AG09309 (cell line): ENCODE measurements around the gene TAF3.

Experiments used
- DNase-seq: peaks from one replicate; pipeline ENCODE4 v3.0.0-alpha.2; 2010; ENCODE audit warnings: low read depth
- H3K4me3 ChIP-seq: 2 replicates; pipeline ENCODE4 v1.5.1; 2011; ENCODE audit warnings: mild to moderate bottlenecking, low read depth, low read length, moderate library complexity; ENCODE audit not compliant: control insufficient read depth
- TF ChIP-seq, protein P1 (sequence below): IDR thresholded peaks from 2 replicates; pipeline ENCODE4 v1.5.1; 2011; ENCODE audit warnings: mild to moderate bottlenecking, low read depth, low read length, inconsistent platforms; ENCODE audit not compliant: insufficient read depth, control insufficient read depth; ENCODE audit errors: missing control alignments

TAF3 gene

GRCh38 chr10:7889947-7890542 lies 71.7 kb downstream of the TAF3 start:
- TF ChIP-seq, protein P1, sequence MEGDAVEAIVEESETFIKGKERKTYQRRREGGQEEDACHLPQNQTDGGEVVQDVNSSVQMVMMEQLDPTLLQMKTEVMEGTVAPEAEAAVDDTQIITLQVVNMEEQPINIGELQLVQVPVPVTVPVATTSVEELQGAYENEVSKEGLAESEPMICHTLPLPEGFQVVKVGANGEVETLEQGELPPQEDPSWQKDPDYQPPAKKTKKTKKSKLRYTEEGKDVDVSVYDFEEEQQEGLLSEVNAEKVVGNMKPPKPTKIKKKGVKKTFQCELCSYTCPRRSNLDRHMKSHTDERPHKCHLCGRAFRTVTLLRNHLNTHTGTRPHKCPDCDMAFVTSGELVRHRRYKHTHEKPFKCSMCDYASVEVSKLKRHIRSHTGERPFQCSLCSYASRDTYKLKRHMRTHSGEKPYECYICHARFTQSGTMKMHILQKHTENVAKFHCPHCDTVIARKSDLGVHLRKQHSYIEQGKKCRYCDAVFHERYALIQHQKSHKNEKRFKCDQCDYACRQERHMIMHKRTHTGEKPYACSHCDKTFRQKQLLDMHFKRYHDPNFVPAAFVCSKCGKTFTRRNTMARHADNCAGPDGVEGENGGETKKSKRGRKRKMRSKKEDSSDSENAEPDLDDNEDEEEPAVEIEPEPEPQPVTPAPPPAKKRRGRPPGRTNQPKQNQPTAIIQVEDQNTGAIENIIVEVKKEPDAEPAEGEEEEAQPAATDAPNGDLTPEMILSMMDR, result no peak
- no peak overlapping the region for H3K4me3 ChIP-seq
- no peak for DNase-seq

DNA sequence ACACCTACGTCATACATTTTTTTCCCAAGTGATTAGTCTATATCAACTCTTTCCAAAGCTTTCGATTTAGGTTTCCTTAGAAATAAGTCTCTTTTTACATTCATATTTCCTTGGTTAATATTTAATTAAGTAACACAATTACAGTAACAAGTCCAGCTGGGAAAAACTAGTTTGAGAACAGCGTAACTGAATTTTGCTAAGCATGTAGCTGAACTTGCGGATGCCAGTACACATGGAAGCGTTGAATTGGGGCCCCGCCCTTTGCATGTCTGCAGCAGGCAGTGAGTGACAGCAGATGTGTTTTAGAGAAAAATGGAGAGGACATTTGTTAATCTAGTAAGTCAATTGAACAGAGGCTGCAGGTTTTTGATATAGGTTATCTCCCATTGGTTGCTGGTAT lies 72.5 kb downstream of the TAF3 start:
- TF ChIP-seq, protein P1, result no peak
- DNase-seq, result no peak

GRCh38 chr10:7891634-7892033 lies 73.3 kb downstream of the TAF3 start:
- TF ChIP-seq, protein P1, result no peak
- DNase-seq, result no peak
- H3K4me3 ChIP-seq, result no peak overlapping the region

More for the DNA sequence above, 72.5 kb downstream of the TAF3 start:
- H3K4me3 ChIP-seq, result no peak overlapping the region

DNA sequence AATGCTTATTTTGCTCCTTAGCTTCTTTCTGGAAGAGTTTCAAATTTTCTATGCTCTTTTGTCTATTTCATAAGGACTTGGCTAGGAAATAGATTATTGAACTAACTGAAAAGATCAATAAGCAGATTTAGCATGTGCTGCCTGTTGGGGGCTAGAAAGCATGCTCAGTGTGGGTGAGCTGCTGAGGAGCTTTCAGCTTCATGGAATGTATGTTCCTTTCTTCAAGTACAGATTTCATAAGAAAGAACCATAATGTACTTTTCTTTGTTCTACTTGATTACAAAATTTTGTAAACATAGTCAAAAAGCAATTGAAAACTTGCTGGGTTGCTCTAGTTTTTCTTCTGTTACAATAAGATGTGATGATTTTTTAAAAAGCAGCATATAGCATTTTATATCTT lies 73.8 kb downstream of the TAF3 start:
- DNase-seq, result no peak
- no peak overlapping the region for H3K4me3 ChIP-seq
- TF ChIP-seq, protein P1, result no peak

GRCh38 chr10:7895699-7896090 lies 77.4 kb downstream of the TAF3 start:
- TF ChIP-seq, protein P1, result no peak
- no peak for DNase-seq
- H3K4me3 ChIP-seq, result no peak overlapping the region

DNA sequence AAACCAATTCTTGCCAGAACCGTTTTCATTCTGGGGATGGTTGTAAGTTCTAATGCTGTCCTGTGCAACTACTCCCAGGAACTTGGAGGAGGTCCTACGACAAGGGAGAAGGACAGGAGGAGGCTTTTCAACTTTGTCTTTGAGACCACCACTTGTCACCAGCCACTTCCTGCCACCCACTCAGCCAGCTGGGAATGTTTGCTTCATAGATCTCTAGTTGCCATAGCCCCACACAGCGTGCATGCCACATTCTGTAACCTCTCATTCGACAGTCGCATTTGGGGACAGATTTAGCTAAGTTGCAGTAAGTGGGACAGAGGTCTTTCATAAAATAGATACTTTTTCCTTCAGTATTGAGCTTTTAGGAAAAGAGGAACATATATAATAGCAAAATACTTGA lies 78.0 kb downstream of the TAF3 start:
- no peak for DNase-seq
- TF ChIP-seq, protein P1, result no peak
- H3K4me3 ChIP-seq, result no peak overlapping the region

- H3K4me3 ChIP-seq, result no peak overlapping the region
- TF ChIP-seq, protein P1, result no peak
- no peak for DNase-seq
Measured at GRCh38 chr10:7901256-7901655, 83.0 kb downstream of the TAF3 start.
